COLO668 (cell line): ENCODE measurements around the gene OR51E2.

ENCODE experiments used
- DNase-seq: peaks from one replicate; lab custom pipeline; 2025; ENCODE audit not compliant: unreplicated experiment; lab: John Stamatoyannopoulos, UW

OR51E2 gene

GRCh38 chr11:4664786-4665185 lies 32.9 kb downstream of the OR51E2 start:
- no peak for DNase-seq

- DNase-seq, result no peak
These were observed 33.5 kb downstream of the OR51E2 start for GRCh38 chr11:4664183-4664582.

- no peak for DNase-seq
These were observed 34.8 kb downstream of the OR51E2 start for GRCh38 chr11:4662876-4663275.

- DNase-seq, result no peak
These were observed 38.8 kb downstream of the OR51E2 start for GRCh38 chr11:4658629-4659445.

- DNase-seq, result no peak
These were observed 42.9 kb downstream of the OR51E2 start for GRCh38 chr11:4654635-4655369.

- DNase-seq, result no peak
These were observed 49.9 kb downstream of the OR51E2 start for GRCh38 chr11:4647766-4648165.

- DNase-seq, result no peak
These were observed 51.7 kb downstream of the OR51E2 start for GRCh38 chr11:4645974-4646373.

GRCh38 chr11:4644233-4644632 lies 53.4 kb downstream of the OR51E2 start:
- DNase-seq, result no peak

GRCh38 chr11:4643682-4644081 lies 54.0 kb downstream of the OR51E2 start, which contains the start of gene OR51E1:
OR51E1 (plus strand) TSS chr11:4643982; CDS start chr11:4652527, 8,545 bp downstream.
- DNase-seq, result no peak

- DNase-seq, result no peak
These were observed 54.6 kb downstream of the OR51E2 start for GRCh38 chr11:4643076-4643475.

- no peak for DNase-seq
These were observed 55.6 kb downstream of the OR51E2 start for GRCh38 chr11:4642043-4642442.

GRCh38 chr11:4641501-4641900 lies 56.2 kb downstream of the OR51E2 start:
- DNase-seq, result no peak

- no peak for DNase-seq
These were observed 57.7 kb downstream of the OR51E2 start for GRCh38 chr11:4639931-4640330.

GRCh38 chr11:4637662-4638047 lies 60.0 kb downstream of the OR51E2 start:
- no peak for DNase-seq

GRCh38 chr11:4636962-4637661 lies 60.5 kb downstream of the OR51E2 start, which contains the start of gene OR51D1:
OR51D1 (plus strand) TSS chr11:4637477; CDS start chr11:4639791, 2,314 bp downstream.
- peak; percentile 78 for DNase-seq

- no peak for DNase-seq
These were observed 61.5 kb downstream of the OR51E2 start for GRCh38 chr11:4636136-4636535.
